ENCODE data around the gene SRBD1.

Gene SRBD1

DNA sequence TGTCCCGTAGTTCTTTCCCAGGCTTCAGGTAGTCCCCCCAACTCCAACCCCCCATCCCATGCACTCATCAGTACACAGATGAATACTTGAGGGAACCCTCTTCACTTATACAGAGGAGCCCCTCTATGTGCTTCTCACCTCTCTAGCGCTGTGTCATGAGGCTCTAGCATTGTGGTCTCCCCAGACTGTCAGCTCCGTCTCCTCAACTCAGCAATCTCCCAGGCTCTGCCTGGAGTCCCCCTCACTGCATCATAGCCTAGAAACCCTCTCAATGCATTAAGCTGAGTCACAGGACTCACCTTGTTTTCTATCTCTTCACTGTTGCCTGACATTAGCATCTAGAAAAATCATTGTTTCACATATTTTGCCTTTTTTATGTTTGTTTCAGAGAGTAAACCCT lies 20.3 kb upstream of the SRBD1 start:
- Histone ChIP-seq H3K27ac (ENCODE audit: low read depth, low read length) (no peak overlapping the region), H3K36me3 (ENCODE audit: insufficient read depth, low read length) (no peaks in the 10 kb centered on the region), H3K9ac (ENCODE audit: low read length) (no peak overlapping the region), H3K9me3 (ENCODE audit: low read length) (no peaks in the 10 kb centered on the region), H3K4me3 (ENCODE audit: low read depth in 1 of 2, low read length in 2 of 2) (no peak overlapping the region), H3K4me1 (ENCODE audit: insufficient read depth, low read length) (no peaks in the 10 kb centered on the region), H3K27me3 (ENCODE audit: control insufficient read depth in 1 of 2, insufficient read depth in 2 of 2, low read length in 2 of 2) (no peaks in the 10 kb centered on the region)

DNA sequence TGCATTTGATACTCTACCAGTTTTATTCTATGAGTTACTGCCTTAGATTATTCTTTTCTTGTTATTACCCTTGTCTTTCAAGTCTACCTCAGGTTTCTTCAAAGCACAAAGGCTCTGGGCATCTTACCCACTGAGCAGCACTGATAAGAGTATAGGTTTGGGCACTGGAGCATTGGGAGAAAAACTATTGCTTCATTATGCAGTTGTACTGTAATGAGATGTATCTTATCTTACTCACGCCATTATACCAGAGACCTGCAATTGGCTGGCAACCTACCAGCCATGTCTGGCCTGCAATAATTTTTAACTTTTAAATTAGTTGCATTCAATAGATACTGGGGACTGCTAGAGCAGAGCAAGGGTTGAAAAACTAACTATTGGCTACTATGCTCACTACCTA lies 18.9 kb upstream of the SRBD1 start:
- Histone ChIP-seq H3K27me3 (ENCODE audit: control insufficient read depth in 1 of 2, insufficient read depth in 2 of 2, low read length in 2 of 2) (no peaks in the 10 kb centered on the region), H3K9ac (ENCODE audit: low read length) (no peak overlapping the region), H3K27ac (ENCODE audit: low read depth, low read length) (no peak overlapping the region), H3K9me3 (ENCODE audit: low read length) (no peaks in the 10 kb centered on the region), H3K4me3 (ENCODE audit: low read depth in 1 of 2, low read length in 2 of 2) (no peak overlapping the region), H3K36me3 (ENCODE audit: insufficient read depth, low read length) (no peaks in the 10 kb centered on the region), H3K4me1 (ENCODE audit: insufficient read depth, low read length) (no peaks in the 10 kb centered on the region)

- H3K27ac ChIP-seq (ENCODE audit: low read depth, low read length) = no peak overlapping the region
- no peak overlapping the region for H3K4me3 ChIP-seq (ENCODE audit: low read depth in 1 of 2, low read length in 2 of 2)
- no peaks in the 10 kb centered on the region for H3K9me3 ChIP-seq (ENCODE audit: low read length)
- no peaks in the 10 kb centered on the region for H3K4me1 ChIP-seq (ENCODE audit: insufficient read depth, low read length)
- no peak overlapping the region for H3K9ac ChIP-seq (ENCODE audit: low read length)
- H3K27me3 ChIP-seq (ENCODE audit: control insufficient read depth in 1 of 2, insufficient read depth in 2 of 2, low read length in 2 of 2) = no peaks in the 10 kb centered on the region
- no peaks in the 10 kb centered on the region for H3K36me3 ChIP-seq (ENCODE audit: insufficient read depth, low read length)
These were observed 16.8 kb upstream of the SRBD1 start for GRCh38 chr2:45627911-45628310.

GRCh38 chr2:45626387-45627221 lies 15.5 kb upstream of the SRBD1 start:
- H3K9me3 ChIP-seq (ENCODE audit: low read length) = no peaks in the 10 kb centered on the region
- no peaks in the 10 kb centered on the region for H3K36me3 ChIP-seq (ENCODE audit: insufficient read depth, low read length)
- H3K9ac ChIP-seq (ENCODE audit: low read length) = no peak overlapping the region
- no peak overlapping the region for H3K4me3 ChIP-seq (ENCODE audit: low read depth in 1 of 2, low read length in 2 of 2)
- no peak overlapping the region for H3K27ac ChIP-seq (ENCODE audit: low read depth, low read length)
- no peaks in the 10 kb centered on the region for H3K4me1 ChIP-seq (ENCODE audit: insufficient read depth, low read length)
- no peaks in the 10 kb centered on the region for H3K27me3 ChIP-seq (ENCODE audit: control insufficient read depth in 1 of 2, insufficient read depth in 2 of 2, low read length in 2 of 2)

DNA sequence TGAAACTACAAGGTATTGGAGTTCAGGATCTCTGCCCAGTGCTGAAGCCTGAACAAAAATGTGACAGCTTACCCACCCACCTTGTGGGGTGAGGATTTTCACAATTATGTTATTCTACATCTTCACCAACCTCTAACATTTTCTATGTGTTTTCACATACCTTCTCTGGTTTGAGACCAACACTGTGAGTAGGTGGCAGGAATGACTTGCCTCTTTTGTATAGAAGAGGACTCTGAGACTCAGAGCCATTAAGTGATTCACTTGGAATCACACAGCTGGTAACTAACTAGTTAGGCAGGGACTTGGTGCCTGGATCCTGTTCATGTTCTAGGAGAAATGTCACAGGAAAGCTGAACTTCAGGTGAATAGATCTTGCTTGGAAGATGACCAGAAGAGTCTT lies 14.8 kb upstream of the SRBD1 start:
- Histone ChIP-seq H3K4me3 (ENCODE audit: low read depth in 1 of 2, low read length in 2 of 2) (no peak overlapping the region), H3K27ac (ENCODE audit: low read depth, low read length) (no peak overlapping the region), H3K36me3 (ENCODE audit: insufficient read depth, low read length) (no peaks in the 10 kb centered on the region), H3K9ac (ENCODE audit: low read length) (no peak overlapping the region), H3K9me3 (ENCODE audit: low read length) (no peaks in the 10 kb centered on the region), H3K4me1 (ENCODE audit: insufficient read depth, low read length) (no peaks in the 10 kb centered on the region), H3K27me3 (ENCODE audit: control insufficient read depth in 1 of 2, insufficient read depth in 2 of 2, low read length in 2 of 2) (no peaks in the 10 kb centered on the region)

DNA sequence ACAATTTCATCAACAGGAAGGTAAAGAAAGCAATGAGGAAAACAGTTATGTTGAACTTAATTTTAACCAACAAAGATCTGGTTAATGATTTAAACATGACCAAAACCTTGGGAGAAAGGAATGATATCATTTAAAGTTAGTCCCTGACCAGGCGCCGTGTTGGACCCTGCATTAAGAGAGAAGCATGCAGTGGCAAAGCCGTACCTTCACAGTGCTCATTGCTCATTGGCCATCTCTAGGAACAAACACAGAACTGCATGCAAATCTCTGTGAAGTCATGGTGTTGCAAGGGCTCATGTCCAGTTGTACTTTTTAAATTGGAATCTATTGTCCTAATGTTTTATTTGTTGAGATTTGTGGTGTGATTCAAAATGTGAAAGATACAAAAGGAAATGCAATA lies 12.0 kb upstream of the SRBD1 start:
- Histone ChIP-seq H3K36me3 (ENCODE audit: insufficient read depth, low read length) (no peaks in the 10 kb centered on the region), H3K9me3 (ENCODE audit: low read length) (no peaks in the 10 kb centered on the region)

GRCh38 chr2:45622336-45623075 lies 11.4 kb upstream of the SRBD1 start:
- Histone ChIP-seq H3K27ac (ENCODE audit: low read depth, low read length) (no peak overlapping the region), H3K27me3 (ENCODE audit: control insufficient read depth in 1 of 2, insufficient read depth in 2 of 2, low read length in 2 of 2) (no peaks in the 10 kb centered on the region), H3K9me3 (ENCODE audit: low read length) (no peaks in the 10 kb centered on the region), H3K4me1 (ENCODE audit: insufficient read depth, low read length) (no peaks in the 10 kb centered on the region), H3K4me3 (ENCODE audit: low read depth in 1 of 2, low read length in 2 of 2) (no peak overlapping the region), H3K9ac (ENCODE audit: low read length) (no peak overlapping the region), H3K36me3 (ENCODE audit: insufficient read depth, low read length) (no peaks in the 10 kb centered on the region)

More for the DNA sequence above, 12.0 kb upstream of the SRBD1 start:
- no peak overlapping the region for H3K4me3 ChIP-seq (ENCODE audit: low read depth in 1 of 2, low read length in 2 of 2)
- no peak overlapping the region for H3K9ac ChIP-seq (ENCODE audit: low read length)
- H3K27me3 ChIP-seq (ENCODE audit: control insufficient read depth in 1 of 2, insufficient read depth in 2 of 2, low read length in 2 of 2) = no peaks in the 10 kb centered on the region
- no peaks in the 10 kb centered on the region for H3K4me1 ChIP-seq (ENCODE audit: insufficient read depth, low read length)
- H3K27ac ChIP-seq (ENCODE audit: low read depth, low read length) = no peak overlapping the region

- H3K4me1 ChIP-seq (ENCODE audit: insufficient read depth, low read length) = no peaks in the 10 kb centered on the region
- no peaks in the 10 kb centered on the region for H3K27me3 ChIP-seq (ENCODE audit: control insufficient read depth in 1 of 2, insufficient read depth in 2 of 2, low read length in 2 of 2)
- no peak overlapping the region for H3K9ac ChIP-seq (ENCODE audit: low read length)
- no peak overlapping the region for H3K27ac ChIP-seq (ENCODE audit: low read depth, low read length)
- H3K4me3 ChIP-seq (ENCODE audit: low read depth in 1 of 2, low read length in 2 of 2) = no peak overlapping the region
- H3K36me3 ChIP-seq (ENCODE audit: insufficient read depth, low read length) = no peaks in the 10 kb centered on the region
- H3K9me3 ChIP-seq (ENCODE audit: low read length) = no peaks in the 10 kb centered on the region
These were observed 6.4 kb upstream of the SRBD1 start for GRCh38 chr2:45617496-45617895.

DNA sequence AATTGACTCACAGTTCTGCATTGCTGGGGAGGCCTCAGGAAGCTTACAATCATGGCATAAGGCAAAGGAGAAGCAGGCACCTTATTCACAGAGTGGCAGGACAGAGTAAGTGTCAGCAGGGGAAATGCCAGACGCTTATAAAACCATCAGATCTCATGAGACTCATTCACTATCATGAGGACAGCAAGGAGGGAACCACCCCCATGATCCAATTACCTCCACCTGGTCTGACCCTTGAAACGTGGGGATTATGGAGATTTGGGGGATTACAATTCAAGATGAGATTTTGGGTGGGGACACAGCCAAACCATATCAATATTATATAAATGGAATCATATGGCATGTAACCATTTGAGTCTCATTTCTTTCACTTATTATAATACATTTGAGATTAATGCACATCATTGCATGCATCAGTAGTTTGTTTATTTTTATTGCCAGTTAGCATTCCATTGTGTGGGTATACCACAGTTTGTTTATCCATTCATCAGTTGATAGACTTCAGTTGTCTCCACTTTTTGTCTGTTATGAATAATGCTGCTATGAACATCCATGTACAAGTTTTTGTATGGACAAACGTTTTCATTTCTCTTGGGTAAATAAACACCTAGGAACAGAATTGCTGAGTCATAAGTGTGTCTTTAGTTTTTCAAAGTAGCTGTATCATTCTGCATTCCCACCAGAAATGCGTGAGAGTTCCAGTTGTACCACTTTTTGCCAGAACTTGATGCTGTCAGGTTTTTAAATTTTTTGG lies 5.8 kb upstream of the SRBD1 start:
- Histone ChIP-seq H3K27me3 (ENCODE audit: control insufficient read depth in 1 of 2, insufficient read depth in 2 of 2, low read length in 2 of 2) (no peaks in the 10 kb centered on the region), H3K4me3 (ENCODE audit: low read depth in 1 of 2, low read length in 2 of 2) (no peak overlapping the region), H3K27ac (ENCODE audit: low read depth, low read length) (no peak overlapping the region), H3K9me3 (ENCODE audit: low read length) (no peaks in the 10 kb centered on the region), H3K9ac (ENCODE audit: low read length) (no peak overlapping the region), H3K36me3 (ENCODE audit: insufficient read depth, low read length) (no peaks in the 10 kb centered on the region), H3K4me1 (ENCODE audit: insufficient read depth, low read length) (no peaks in the 10 kb centered on the region)

DNA sequence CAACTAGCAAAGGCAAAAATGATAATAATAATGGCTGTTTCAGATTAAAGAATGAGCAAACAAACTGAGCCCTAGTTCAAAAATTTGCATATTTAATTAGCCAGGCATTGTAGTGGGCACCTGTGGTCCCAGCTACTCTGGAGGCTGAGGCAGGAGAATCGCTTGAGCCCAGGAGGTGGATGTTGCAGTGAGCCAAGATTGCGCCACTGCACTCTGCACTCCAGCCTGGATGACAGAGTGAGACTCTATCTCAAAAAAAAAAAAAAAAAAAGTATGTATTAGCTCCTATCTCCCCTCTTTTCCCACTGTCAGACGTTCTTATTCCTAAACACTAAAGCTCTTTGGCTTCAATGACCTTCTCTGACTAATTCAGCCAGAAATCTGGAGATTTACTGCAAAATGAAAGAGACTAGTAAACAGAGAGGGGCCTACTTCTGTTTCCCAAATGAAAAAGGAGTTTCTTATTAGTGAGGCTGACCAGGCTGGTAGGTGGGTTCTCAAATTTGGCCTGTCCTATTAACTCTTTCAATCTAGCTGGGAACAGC lies 3.9 kb upstream of the SRBD1 start:
- Histone ChIP-seq H3K27me3 (ENCODE audit: control insufficient read depth in 1 of 2, insufficient read depth in 2 of 2, low read length in 2 of 2) (no peaks in the 10 kb centered on the region), H3K27ac (ENCODE audit: low read depth, low read length) (no peak overlapping the region)

DNA sequence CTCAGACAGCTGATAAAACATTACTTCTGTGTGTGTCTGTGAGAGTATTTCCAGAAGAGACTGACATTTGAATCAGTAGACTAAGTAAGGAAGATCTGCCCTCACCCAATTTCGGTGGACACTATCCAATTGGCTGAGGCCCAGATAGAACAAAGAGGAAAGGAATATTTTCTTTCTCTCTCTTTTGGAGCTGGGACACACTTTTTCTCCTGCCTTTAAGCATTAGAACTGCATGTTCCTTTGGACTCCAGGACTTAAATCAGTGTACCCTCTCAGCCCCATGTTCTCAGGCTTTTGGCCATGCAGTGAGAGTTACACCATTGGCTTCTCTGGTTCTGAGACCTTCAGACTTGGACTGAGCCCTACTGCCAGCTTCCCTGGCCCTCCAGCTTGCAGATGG lies 3.3 kb upstream of the SRBD1 start:
- no peak overlapping the region for H3K27ac ChIP-seq (ENCODE audit: low read depth, low read length)

More for the DNA sequence above, 3.9 kb upstream of the SRBD1 start:
- H3K9ac ChIP-seq (ENCODE audit: low read length) = no peak overlapping the region
- no peaks in the 10 kb centered on the region for H3K36me3 ChIP-seq (ENCODE audit: insufficient read depth, low read length)
- peaks cover 2% of the 10 kb centered on the region for H3K4me1 ChIP-seq (ENCODE audit: insufficient read depth, low read length)
- H3K9me3 ChIP-seq (ENCODE audit: low read length) = no peaks in the 10 kb centered on the region
- H3K4me3 ChIP-seq (ENCODE audit: low read depth in 1 of 2, low read length in 2 of 2) = no peak overlapping the region

More for the DNA sequence above, 3.3 kb upstream of the SRBD1 start:
- Histone ChIP-seq H3K27me3 (ENCODE audit: control insufficient read depth in 1 of 2, insufficient read depth in 2 of 2, low read length in 2 of 2) (no peaks in the 10 kb centered on the region), H3K4me3 (ENCODE audit: low read depth in 1 of 2, low read length in 2 of 2) (no peak overlapping the region), H3K4me1 (ENCODE audit: insufficient read depth, low read length) (peaks cover 6% of the 10 kb centered on the region), H3K36me3 (ENCODE audit: insufficient read depth, low read length) (no peaks in the 10 kb centered on the region), H3K9ac (ENCODE audit: low read length) (no peak overlapping the region), H3K9me3 (ENCODE audit: low read length) (no peaks in the 10 kb centered on the region)
